Suprapubic skin (tissue), 4 donors: ENCODE measurements around the gene MAP4K5. TPM values are rescaled to one million over a fixed set of nuclear protein-coding genes. Genes with fewer than 3 reads are reported as not detected.

Source experiments
- DNase-seq, 2 donors: peaks; one replicate each; pipeline ENCODE4 v3.0.0-alpha.2; 2019; ENCODE audit warnings: low spot score in 2 of 2
- H3K27ac ChIP-seq: fragments of 200-600 bp; sonication (generic); one replicate; pipeline ENCODE4 v1.5.1; 2019
- H3K27me3 ChIP-seq: fragments of 200-600 bp; sonication (generic); one replicate; pipeline ENCODE4 v1.5.1; 2019
- H3K36me3 ChIP-seq: fragments of 200-600 bp; sonication (generic); one replicate; pipeline ENCODE4 v1.5.1; 2019
- H3K4me1 ChIP-seq: fragments of 200-600 bp; sonication (generic); one replicate; pipeline ENCODE4 v1.5.1; 2019
- H3K4me3 ChIP-seq: fragments of 200-600 bp; sonication (generic); one replicate; pipeline ENCODE4 v1.5.1; 2019; ENCODE audit warnings: mild to moderate bottlenecking
- H3K9me3 ChIP-seq: fragments of 200-600 bp; sonication (generic); one replicate; pipeline ENCODE4 v1.5.1; 2019
- CTCF ChIP-seq, 2 donors: fragments of 200-600 bp in 1 of 2; fragments of 450-650 bp in 1 of 2; sonication (generic) in 1 of 2; IDR thresholded peaks; one replicate each; pipeline ENCODE4 v1.5.1; 2016 to 2019; ENCODE audit warnings: antibody characterized with exemption in 2 of 2, mild to moderate bottlenecking in 1 of 2, moderate library complexity in 1 of 2
- EP300 ChIP-seq: sonication (generic); formaldehyde crosslinking; IDR thresholded peaks from one replicate; pipeline ENCODE4 v1.6.1; 2017; ENCODE audit warnings: antibody characterized with exemption
- POLR2A ChIP-seq, 2 donors: fragments of 450-650 bp; IDR thresholded peaks; one replicate each; pipeline ENCODE4 v1.6.1; 2017; ENCODE audit warnings: antibody characterized with exemption in 2 of 2, mild to moderate bottlenecking in 2 of 2, moderate library complexity in 2 of 2
- POLR2AphosphoS5 ChIP-seq, 3 donors: sonication (generic); formaldehyde crosslinking; IDR thresholded peaks; one replicate each; pipeline ENCODE4 v1.6.1; 2017; ENCODE audit warnings: antibody characterized with exemption in 3 of 3
- WGBS: methylation state at CpG from one replicate; pipeline ENCODE4 v1.1.5; 2018; 5-methylcytosine and 5-hydroxymethylcytosine counted together
- total RNA-seq, 4 donors: library from RNA; depleted of rRNA; stranded (reverse); fragments of >200 nt; gene quantifications; one replicate each; pipeline ENCODE4 v1.1.0, GENCODE V29; 2016

MAP4K5 gene
- total RNA-seq, 4 donors from 2014 or later = 109 to 226 (median 125) TPM

GRCh38 chr14:50453869-50454268, 78.5 kb downstream of the MAP4K5 start:
- DNase-seq = no peak
- H3K36me3 ChIP-seq = peaks cover 70% of the 10 kb centered on the region
- WGBS = 98% methylated on average over 2 of the region's 2 CpGs
- TF ChIP-seq CTCF (IDR thresholded peaks at IDR 0.05) (no peak), EP300 (no peak), POLR2AphosphoS5 (IDR thresholded peaks at IDR 0.05) (no peak), POLR2A (IDR thresholded peaks at IDR 0.05) (no peak)
- no peaks in the 10 kb centered on the region for H3K9me3 ChIP-seq
- peaks cover 12% of the 10 kb centered on the region for H3K4me1 ChIP-seq
- H3K4me3 ChIP-seq = no peak overlapping the region
- H3K27me3 ChIP-seq = no peaks in the 10 kb centered on the region
- H3K27ac ChIP-seq = no peak overlapping the region

GRCh38 chr14:50452979-50453705, 79.2 kb downstream of the MAP4K5 start:
- no peak overlapping the region for H3K4me3 ChIP-seq
- no peak overlapping the region for H3K27ac ChIP-seq
- H3K27me3 ChIP-seq = no peaks in the 10 kb centered on the region
- TF ChIP-seq CTCF (IDR thresholded peaks at IDR 0.05) = no peak
- TF ChIP-seq POLR2A (IDR thresholded peaks at IDR 0.05) = no peak
- TF ChIP-seq EP300 = no peak
- no peak for TF ChIP-seq POLR2AphosphoS5 (IDR thresholded peaks at IDR 0.05)
- H3K36me3 ChIP-seq = peaks cover 68% of the 10 kb centered on the region
- WGBS = 34% methylated on average over 3 of the region's 3 CpGs
- DNase-seq = no peak
- H3K4me1 ChIP-seq = peaks cover 12% of the 10 kb centered on the region
- H3K9me3 ChIP-seq = no peaks in the 10 kb centered on the region

GRCh38 chr14:50452296-50452695, 80.1 kb downstream of the MAP4K5 start:
- no peaks in the 10 kb centered on the region for H3K27me3 ChIP-seq
- no peak for DNase-seq
- H3K27ac ChIP-seq = no peak overlapping the region
- no peak overlapping the region for H3K4me3 ChIP-seq
- H3K9me3 ChIP-seq = no peaks in the 10 kb centered on the region
- H3K36me3 ChIP-seq = peaks cover 61% of the 10 kb centered on the region
- 52% methylated on average over 1 of the region's 1 CpG for WGBS
- TF ChIP-seq POLR2AphosphoS5 (IDR thresholded peaks at IDR 0.05) (no peak), EP300 (no peak), CTCF (IDR thresholded peaks at IDR 0.05) (no peak), POLR2A (IDR thresholded peaks at IDR 0.05) (no peak)
- peaks cover 12% of the 10 kb centered on the region for H3K4me1 ChIP-seq

GRCh38 chr14:50451854-50452253, 80.5 kb downstream of the MAP4K5 start:
- no peak overlapping the region for H3K27ac ChIP-seq
- no peak for DNase-seq
- 92% methylated on average over 6 of the region's 6 CpGs for WGBS

More at GRCh38 chr14:50451854-50452253, 80.5 kb downstream of the MAP4K5 start:
- TF ChIP-seq POLR2AphosphoS5 (IDR thresholded peaks at IDR 0.05) = no peak
- TF ChIP-seq POLR2A (IDR thresholded peaks at IDR 0.05) = no peak
- no peak for TF ChIP-seq EP300
- TF ChIP-seq CTCF (IDR thresholded peaks at IDR 0.05) = no peak
- no peak overlapping the region for H3K4me3 ChIP-seq
- H3K27me3 ChIP-seq = no peaks in the 10 kb centered on the region
- peaks cover 59% of the 10 kb centered on the region for H3K36me3 ChIP-seq
- peaks cover 12% of the 10 kb centered on the region for H3K4me1 ChIP-seq
- no peaks in the 10 kb centered on the region for H3K9me3 ChIP-seq
